Measurements from ENCODE around the gene COX19.

Gene COX19

DNA sequence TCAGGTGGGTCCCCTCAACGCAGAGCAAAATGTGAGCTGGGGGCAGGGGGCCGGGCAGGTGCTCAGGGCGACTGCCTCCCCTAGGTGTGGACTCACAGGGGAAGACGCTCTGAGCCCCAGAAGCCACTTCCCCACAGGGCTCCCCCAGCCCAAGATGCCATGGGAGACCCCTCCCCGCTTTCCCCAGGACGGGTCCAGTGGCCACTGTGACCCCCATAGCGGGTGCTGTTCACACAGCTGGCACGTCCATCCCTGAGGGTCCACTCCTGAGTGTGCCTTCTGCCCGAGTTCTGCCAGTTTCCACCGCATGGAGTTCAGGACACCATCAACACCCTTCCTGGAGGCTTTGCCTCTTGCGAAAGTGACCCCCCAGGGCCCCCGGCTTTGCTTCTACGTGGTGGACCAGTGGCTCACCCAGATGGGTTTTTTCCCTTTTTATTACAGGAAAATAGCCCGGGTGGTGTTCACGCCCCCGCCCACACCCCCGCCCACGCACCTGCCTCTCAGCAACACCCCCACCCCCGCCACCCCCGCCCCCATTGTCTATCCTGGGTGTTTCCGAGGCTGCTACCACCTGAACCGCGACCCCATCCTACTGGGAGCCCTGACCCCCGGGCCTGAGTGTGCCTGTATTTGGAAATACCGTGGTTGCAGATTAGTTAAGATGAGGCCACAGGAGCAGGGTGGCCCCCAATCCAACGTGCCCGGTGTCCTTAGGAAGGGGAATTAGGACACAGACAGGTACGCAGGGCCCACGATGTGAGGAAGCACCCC, 52.8 kb downstream of the COX19 start:
- no peak overlapping the region for H3K27ac ChIP-seq
- TF ChIP-seq, protein P1, sequence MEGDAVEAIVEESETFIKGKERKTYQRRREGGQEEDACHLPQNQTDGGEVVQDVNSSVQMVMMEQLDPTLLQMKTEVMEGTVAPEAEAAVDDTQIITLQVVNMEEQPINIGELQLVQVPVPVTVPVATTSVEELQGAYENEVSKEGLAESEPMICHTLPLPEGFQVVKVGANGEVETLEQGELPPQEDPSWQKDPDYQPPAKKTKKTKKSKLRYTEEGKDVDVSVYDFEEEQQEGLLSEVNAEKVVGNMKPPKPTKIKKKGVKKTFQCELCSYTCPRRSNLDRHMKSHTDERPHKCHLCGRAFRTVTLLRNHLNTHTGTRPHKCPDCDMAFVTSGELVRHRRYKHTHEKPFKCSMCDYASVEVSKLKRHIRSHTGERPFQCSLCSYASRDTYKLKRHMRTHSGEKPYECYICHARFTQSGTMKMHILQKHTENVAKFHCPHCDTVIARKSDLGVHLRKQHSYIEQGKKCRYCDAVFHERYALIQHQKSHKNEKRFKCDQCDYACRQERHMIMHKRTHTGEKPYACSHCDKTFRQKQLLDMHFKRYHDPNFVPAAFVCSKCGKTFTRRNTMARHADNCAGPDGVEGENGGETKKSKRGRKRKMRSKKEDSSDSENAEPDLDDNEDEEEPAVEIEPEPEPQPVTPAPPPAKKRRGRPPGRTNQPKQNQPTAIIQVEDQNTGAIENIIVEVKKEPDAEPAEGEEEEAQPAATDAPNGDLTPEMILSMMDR (conservative IDR thresholded peaks at IDR 0.05) = no peak
- no peak for TF ChIP-seq ZFX (IDR thresholded peaks at IDR 0.05)

DNA sequence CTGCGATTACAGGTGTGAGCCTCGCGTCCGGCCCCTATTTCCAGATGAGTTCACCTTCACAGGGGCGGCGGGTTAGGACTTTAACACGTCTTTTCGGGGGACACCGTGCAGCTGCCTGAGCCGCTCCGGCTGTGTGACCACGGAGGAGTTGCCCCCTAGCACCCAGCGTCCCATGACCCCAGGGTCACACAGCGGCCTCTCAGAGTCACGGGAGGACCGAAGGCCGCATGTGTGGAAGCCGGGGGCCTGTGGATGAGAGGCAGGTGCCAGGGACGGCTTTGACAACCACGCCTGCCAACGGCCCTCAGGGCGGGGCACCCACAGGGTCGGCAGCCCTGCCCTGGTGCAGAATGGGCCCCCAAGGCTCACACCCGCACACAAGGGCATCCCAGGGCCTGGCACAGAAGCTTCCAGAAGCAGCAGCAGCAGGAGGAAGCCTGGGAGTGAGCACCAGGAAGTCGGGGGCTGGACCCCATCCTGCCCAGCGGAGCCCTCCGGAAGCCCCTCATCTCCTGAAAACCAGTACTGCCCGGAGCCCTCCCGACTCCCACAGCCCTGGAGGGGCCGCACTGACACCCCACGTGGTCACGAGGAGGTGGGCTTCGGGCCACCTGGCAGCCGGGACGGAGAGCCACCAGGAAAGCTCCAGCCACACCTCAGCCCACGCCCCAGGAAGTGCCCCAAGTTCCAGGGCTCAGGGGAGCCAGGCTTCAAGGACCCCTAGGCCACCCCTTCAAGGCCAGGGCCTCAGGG, 53.6 kb downstream of the COX19 start:
- TF ChIP-seq, protein P1 (conservative IDR thresholded peaks at IDR 0.05) = no peak
- no peak for TF ChIP-seq ZFX (IDR thresholded peaks at IDR 0.05)
- no peak overlapping the region for H3K27ac ChIP-seq

DNA sequence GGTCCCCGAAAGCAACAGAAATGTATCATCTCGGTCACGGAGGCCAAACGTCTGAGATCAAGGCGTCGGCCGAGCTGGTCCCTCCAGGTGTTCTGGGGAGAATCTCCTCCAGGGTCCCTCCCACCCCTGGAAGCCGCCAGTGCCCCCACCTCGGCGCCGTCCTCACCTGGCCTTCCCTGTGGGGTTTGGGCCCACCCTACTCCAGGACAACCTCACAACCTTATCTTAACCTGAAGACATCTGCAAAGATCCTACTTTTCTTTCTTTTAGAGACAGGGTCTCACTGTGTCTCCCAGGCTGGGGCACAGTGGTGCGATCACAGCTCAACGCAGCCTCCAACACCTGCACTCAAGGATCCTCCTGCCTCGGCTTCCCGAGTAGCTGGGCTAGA, 54.3 kb downstream of the COX19 start:
- no peak for TF ChIP-seq ZFX (IDR thresholded peaks at IDR 0.05)
- TF ChIP-seq, protein P1 (conservative IDR thresholded peaks at IDR 0.05) = no peak
- no peak overlapping the region for H3K27ac ChIP-seq

DNA sequence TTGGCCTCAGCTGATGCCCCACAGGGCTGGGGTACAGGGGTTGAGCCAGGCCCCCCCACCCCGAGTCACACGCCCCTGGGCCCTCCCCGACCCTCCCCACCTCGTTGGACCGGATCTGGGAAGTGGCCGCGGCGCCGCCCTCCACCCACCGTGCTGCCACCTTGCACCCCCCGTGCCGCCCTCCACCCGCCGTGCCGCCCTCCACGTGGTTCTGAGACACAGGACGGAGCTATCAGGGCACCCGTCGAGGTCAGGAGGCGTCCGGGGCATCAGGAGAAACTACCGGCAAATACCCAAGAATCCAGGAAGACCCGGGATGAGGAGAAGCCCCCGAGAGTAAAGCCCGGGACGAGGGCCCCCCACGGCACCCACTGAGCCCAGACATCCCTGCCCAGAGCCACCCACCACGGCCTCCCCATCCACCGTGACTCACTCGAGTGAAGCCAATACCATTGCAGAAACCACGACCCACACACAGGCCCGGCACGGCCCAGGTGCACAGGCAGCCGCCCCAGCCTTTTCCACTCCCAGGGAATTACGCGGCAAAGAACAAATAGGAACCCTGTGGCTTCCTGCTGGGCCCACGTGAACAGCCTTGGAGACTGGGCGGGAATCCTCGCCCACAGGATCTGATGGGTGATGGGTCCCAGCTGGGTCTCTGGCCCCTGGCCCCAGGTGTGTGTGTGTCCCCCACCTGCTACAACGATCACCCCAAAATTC, 54.8 kb downstream of the COX19 start:
- H3K27ac ChIP-seq = no peak overlapping the region
- TF ChIP-seq ZFX (IDR thresholded peaks at IDR 0.05) = no peak
- TF ChIP-seq, protein P1 (conservative IDR thresholded peaks at IDR 0.05) = no peak

DNA sequence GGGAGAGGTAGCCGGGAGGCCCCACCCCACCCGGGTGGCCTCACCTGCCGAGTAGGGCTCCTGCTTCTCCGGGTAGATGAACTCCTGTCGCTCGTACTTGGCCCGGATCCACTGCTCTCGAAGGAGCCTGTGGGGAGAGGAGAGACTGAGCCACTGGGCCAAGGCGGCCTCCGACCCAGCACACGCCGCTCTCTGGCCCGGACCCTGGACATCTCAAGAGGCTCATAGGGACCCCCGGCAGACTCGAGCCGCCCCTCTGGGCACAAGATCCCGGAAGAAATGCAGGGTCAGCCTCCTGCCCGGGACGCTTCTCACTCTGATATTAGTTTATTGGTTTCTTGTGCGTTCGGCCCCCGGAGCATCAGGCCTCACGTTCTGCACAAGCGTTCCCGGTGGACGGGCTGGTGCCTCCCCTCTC, 55.4 kb downstream of the COX19 start:
- TF ChIP-seq ZFX (IDR thresholded peaks at IDR 0.05) = no peak
- TF ChIP-seq, protein P1 (conservative IDR thresholded peaks at IDR 0.05) = no peak
- no peak overlapping the region for H3K27ac ChIP-seq

DNA sequence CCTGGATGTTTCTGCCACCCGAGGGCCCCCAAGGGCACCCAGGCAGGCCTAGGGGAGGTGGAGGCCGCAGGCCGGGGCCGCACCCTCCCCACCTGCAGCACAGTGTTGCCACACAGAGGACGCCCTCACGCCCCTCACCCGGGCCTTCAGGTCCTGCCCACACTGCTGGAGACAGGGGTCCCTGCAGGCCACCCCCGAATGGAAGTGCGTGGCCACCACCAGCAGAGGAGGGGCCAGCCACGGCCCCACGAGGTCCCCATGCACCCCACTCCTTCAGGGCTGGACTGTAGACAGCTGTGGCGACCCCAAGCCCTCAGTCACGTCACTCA, 56.3 kb downstream of the COX19 start:
- TF ChIP-seq, protein P1 (conservative IDR thresholded peaks at IDR 0.05) = no peak
- no peak for TF ChIP-seq ZFX (IDR thresholded peaks at IDR 0.05)
- H3K27ac ChIP-seq = no peak overlapping the region

Data from C4-2B (cell line).